ENCODE data around the gene EDN2.

EDN2 gene

DNA sequence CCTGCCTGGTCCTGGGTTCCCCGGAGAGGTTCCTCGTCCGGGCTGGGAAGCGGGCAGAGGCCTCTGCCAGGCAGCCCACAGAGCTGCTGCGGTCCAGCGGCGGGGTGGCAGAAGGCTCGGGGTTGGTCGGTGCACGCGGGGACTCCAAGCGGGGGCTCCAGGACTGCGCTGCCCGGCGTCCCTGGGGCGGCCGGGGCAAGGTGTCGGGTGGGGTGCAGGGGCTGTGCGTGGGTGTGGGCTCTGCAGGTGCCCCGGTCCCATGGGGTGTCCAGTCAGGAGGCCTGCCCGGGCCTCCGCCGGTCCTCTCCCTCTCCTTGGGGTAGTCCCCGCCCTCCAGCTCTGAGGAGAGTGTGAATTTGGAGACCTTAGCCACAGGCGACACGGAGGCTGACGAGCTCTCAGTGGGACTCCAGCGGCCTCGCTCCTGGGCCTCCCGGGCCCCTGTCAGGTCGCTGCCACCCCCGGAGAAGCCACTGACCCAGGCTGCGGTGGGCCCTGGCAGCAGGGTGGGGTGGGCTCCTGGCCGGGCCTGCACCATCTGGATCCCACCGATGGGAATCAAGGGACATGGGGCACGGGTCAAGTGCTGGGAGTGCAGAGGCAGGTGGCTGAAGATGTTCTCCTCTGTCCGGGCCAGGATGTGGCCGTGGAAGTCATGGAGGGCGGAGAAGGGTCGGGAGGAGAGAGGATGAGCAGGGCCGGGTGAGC, 26.2 kb upstream of the EDN2 start:
- H3K9me3 Mint-ChIP-seq: no peaks in the 10 kb centered on the region
- H3K27ac Mint-ChIP-seq: peak overlapping the region; percentile 55
- H3K4me3 Mint-ChIP-seq: no peak overlapping the region
- H3K4me1 Mint-ChIP-seq (ENCODE audit: low read depth): peaks cover 5% of the 10 kb centered on the region
- no peaks in the 10 kb centered on the region for H3K27me3 Mint-ChIP-seq
- H3K36me3 Mint-ChIP-seq (ENCODE audit: low read depth): peaks cover 29% of the 10 kb centered on the region

DNA sequence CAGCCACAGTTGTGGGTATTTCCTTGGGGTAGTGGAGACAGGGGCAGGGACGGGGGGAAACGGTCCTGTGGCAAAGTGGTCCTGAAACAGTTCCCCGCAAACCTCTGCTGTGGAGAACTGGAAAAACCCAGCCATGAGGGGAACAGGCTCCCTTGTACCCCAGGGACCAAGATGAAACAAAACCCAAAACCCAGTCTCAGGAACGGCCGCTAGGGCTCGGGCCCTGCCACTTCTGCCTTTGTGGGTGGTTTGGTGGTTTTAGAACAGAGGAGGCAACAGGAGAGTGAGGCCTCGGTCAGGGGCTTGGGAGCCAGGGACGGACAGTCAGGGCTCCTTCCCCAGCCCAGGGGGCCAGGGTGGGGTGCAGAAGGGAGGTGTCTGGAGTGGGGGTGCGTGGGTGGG, 24.8 kb upstream of the EDN2 start:
- Mint-ChIP-seq H3K27ac (no peak overlapping the region), H3K4me3 (no peak overlapping the region), H3K27me3 (no peaks in the 10 kb centered on the region), H3K9me3 (no peaks in the 10 kb centered on the region), H3K4me1 (ENCODE audit: low read depth) (peaks cover 5% of the 10 kb centered on the region), H3K36me3 (ENCODE audit: low read depth) (peaks cover 24% of the 10 kb centered on the region)

DNA sequence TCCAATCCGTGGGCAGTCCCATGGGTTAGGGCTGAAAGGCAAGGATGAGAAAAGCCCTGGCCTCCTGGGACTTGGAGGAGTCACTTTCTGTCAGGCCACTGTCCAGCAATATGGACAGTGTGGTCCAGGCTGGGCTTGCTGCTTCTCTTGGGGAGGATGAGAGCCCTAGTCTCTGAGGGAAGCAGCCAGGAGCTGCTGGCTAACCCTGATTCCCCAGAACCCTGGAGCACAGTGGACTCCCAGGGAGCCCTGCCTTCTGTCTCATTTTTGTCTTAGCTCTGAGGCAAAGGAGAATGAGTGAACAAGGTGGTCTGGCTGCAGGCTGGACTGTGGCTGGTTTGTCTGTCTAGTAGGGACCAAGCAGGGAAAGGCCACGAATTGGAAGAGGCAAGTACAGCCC, 23.8 kb upstream of the EDN2 start:
- Mint-ChIP-seq H3K36me3 (ENCODE audit: low read depth) (peaks cover 17% of the 10 kb centered on the region), H3K27me3 (no peaks in the 10 kb centered on the region), H3K27ac (no peak overlapping the region), H3K9me3 (no peaks in the 10 kb centered on the region), H3K4me1 (ENCODE audit: low read depth) (peaks cover 5% of the 10 kb centered on the region), H3K4me3 (no peak overlapping the region)

DNA sequence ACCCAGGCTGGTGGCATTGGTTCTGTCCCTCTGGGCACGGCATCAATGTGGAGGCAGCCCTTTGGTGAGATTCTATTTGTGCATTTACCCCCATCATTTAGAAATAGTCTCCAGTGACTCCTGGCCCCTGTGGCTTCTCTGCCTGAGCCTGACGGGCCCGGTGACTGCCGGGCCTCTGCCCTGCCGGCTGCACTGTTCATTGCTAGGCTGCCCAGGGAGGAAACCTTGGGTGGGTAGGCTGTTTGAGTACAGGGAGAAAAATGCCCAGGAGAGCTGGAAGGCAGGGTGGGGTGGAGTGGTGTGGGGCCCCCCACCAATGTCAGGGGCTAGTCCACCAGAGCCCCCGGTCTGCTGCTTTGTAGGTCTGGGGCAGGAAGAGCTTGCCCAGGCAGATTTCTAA, 23.4 kb upstream of the EDN2 start:
- Mint-ChIP-seq H3K4me3 (no peak overlapping the region), H3K4me1 (ENCODE audit: low read depth) (peaks cover 5% of the 10 kb centered on the region), H3K36me3 (ENCODE audit: low read depth) (peaks cover 17% of the 10 kb centered on the region), H3K27ac (no peak overlapping the region), H3K9me3 (no peaks in the 10 kb centered on the region), H3K27me3 (no peaks in the 10 kb centered on the region)

DNA sequence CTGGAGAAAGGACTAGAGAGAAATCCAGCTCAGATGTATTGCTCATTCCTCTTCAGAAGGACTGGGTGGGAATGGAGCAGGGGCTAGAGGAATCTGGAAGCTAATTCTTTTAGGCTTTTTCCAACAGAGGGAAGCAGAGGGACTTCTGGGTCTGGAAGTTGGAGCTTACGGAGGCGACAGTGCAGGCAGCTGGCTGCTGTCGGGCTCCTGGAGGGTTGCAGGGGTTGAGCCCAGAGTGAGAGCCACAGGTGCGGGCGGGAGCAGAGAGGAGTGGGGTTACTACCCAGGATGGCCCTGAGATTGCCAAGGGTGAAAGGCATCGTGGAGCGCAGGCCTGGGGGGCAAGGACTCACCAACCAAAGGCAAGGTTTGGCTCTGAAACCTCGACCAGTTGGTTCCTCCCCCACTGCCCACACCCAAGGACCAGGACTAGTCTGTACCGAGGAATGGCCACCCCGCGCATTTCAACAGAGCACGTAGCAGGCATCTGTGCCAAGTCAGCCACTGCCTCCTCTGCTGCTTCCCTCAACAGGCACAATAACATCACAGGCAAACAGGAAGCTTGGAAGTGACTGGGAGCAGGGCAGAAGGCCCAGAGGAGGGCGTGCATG, 22.7 kb upstream of the EDN2 start:
- peak overlapping the region; percentile 74 for H3K27ac Mint-ChIP-seq
- H3K36me3 Mint-ChIP-seq (ENCODE audit: low read depth): peaks cover 13% of the 10 kb centered on the region
- no peak overlapping the region for H3K4me3 Mint-ChIP-seq
- H3K4me1 Mint-ChIP-seq (ENCODE audit: low read depth): peaks cover 5% of the 10 kb centered on the region
- H3K27me3 Mint-ChIP-seq: no peaks in the 10 kb centered on the region
- H3K9me3 Mint-ChIP-seq: no peaks in the 10 kb centered on the region

DNA sequence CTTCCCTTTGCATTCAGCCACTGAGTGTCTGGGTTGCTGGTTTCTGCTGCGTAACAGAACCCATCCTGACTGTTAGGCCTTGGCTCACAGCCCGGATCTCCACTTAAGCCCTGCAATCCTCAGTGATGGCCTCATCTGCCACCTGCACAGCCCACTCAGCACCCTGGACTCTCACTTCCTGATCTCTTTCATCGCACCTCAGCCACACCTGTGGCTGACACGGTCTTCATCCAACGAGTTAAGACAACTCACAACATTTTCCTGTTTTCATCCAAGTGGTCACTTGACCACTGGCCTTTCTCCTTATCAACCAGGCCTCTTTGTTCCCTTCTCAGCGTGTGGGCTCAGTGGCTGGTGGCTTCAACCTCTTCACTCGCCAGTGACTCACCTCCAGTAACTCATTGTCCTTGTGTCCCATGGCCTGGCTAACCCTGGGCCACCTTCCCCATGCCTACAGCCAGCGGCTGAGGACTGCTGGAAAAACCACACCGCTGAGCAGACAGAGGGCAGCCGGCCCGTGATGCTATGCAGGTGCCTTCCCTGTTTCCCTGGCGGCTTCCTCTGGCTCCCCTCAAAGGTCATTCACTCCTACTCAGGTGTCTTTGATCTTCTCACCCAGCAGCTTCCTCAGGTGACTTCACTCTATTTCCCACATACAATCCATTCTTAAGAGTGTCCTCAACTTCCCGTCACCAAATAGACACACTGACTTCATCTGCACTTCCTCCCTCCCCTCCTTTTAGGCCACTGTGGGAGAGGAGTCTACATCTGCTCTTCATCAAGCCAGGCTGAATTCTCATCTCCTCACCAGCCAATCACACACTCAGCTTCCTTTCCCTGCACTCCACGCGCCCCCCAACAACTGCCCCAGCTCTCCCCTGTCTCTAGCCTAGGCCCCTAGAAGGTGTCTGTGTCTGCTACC, 19.9 kb upstream of the EDN2 start:
- no peaks in the 10 kb centered on the region for H3K9me3 Mint-ChIP-seq
- H3K27ac Mint-ChIP-seq: no peak overlapping the region
- no peak overlapping the region for H3K4me3 Mint-ChIP-seq
- no peaks in the 10 kb centered on the region for H3K4me1 Mint-ChIP-seq (ENCODE audit: low read depth)
- H3K36me3 Mint-ChIP-seq (ENCODE audit: low read depth): no peaks in the 10 kb centered on the region
- no peaks in the 10 kb centered on the region for H3K27me3 Mint-ChIP-seq

DNA sequence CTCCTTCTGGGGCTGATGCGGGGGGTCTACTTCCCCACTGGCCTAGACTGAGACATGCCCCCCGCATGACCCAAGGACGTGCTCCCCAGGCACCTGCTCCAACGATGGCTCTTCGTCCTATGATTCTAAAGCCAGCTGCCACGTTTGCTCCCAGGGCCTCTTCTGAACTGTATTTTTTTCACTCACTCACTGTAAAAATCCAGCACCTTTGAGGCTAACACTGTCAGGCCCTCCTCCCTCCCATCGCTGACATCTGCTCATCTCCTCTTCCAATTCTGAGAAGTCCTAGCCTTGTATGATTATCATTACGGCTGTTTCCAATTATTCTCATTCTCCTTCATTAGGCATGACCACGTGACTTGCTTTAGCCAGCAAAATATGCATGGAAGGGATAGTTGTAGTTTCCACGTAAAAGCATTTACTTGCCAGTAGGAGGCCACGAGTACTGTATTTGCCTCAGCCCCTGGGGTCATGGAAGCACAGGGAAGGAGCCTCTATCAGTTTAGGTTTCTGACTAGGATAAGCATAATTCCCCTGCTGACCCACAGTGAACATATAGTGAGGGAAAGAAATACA, 19.1 kb upstream of the EDN2 start:
- H3K4me3 Mint-ChIP-seq: no peak overlapping the region
- H3K27ac Mint-ChIP-seq: no peak overlapping the region
- no peaks in the 10 kb centered on the region for H3K4me1 Mint-ChIP-seq (ENCODE audit: low read depth)
- H3K36me3 Mint-ChIP-seq (ENCODE audit: low read depth): no peaks in the 10 kb centered on the region
- no peaks in the 10 kb centered on the region for H3K27me3 Mint-ChIP-seq
- no peaks in the 10 kb centered on the region for H3K9me3 Mint-ChIP-seq

DNA sequence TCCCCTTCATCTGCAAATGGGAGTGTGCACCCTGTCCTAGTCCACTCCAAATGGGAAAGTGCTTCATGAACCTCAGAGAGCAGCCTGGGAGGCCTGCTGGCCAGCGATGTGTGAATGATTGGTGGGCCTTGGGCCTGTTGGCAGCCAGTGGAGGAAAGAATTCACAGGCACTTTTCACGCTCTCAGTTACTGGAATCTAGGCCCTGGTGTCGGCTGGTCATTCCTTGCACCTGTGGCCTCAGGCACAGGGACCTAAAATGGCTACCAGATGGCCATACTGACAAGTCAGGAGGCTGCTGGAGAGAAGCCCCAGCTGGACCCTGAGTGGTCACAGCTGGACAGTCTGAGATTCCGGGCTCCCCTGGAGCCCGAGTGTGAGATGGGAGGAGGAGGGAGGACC, 18.4 kb upstream of the EDN2 start:
- no peaks in the 10 kb centered on the region for H3K36me3 Mint-ChIP-seq (ENCODE audit: low read depth)
- H3K27ac Mint-ChIP-seq: no peak overlapping the region
- H3K27me3 Mint-ChIP-seq: no peaks in the 10 kb centered on the region
- no peaks in the 10 kb centered on the region for H3K4me1 Mint-ChIP-seq (ENCODE audit: low read depth)
- no peaks in the 10 kb centered on the region for H3K9me3 Mint-ChIP-seq
- no peak overlapping the region for H3K4me3 Mint-ChIP-seq

DNA sequence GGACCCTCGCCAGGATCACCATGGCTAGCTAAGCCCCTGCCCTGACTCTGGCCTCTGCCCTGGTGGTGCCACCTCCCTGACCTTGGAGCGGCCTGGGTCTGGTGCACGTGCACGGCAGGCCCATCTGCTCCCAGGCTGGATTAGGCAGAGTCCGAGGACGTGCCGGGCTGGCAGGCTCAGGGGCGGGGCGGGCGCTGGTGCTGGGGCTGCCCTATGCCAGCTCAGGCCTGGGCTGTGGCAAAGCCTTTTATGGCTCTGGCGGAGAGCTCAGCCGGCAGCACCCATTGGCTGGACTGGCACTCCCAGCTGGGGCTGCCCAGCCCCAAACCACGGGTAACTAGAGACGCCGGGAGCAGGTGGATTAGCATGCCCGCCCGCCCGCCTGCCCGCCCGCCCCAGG, 17.1 kb upstream of the EDN2 start:
- Mint-ChIP-seq H3K4me3 (no peak overlapping the region), H3K9me3 (no peaks in the 10 kb centered on the region), H3K27ac (no peak overlapping the region), H3K4me1 (ENCODE audit: low read depth) (no peaks in the 10 kb centered on the region), H3K27me3 (peaks cover 7% of the 10 kb centered on the region), H3K36me3 (ENCODE audit: low read depth) (no peaks in the 10 kb centered on the region)

DNA sequence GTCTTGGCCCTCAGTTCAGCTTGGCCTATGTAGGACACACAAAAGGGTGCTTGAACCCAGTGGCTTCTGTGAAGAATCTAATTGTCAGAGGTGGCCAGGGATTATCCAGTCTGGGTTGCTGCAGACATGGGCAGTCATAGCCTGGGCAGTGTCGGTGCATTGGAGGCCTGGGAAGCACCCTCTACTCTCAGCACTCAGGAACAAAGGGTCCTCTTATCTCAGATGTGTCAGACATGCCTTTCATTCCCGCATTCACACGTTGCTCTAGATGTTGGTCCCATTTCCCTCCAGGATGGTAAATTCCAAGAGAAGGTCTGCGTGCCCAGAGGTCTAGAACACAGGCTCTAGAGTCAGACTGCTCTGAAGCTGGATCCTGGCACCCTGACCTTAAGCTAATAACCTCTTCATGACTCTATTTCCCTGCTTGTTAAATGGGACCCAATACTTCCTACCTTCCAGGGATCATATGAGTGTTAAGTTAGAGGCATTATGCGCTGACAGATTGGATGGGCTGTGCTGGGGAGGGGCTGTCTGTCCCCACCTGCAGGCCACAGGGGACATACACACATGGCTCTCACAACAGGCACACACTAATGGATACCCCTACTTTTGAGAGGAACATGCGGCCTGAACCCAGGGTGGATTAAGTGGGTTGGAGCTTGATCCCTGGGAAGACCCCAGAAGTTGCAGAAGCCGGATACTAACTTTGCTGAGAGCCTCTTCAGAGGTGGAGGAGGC, 16.5 kb upstream of the EDN2 start:
- Mint-ChIP-seq H3K27ac (no peak overlapping the region), H3K4me3 (no peak overlapping the region), H3K9me3 (no peaks in the 10 kb centered on the region), H3K36me3 (ENCODE audit: low read depth) (no peaks in the 10 kb centered on the region), H3K4me1 (ENCODE audit: low read depth) (no peaks in the 10 kb centered on the region), H3K27me3 (peaks cover 7% of the 10 kb centered on the region)

DNA sequence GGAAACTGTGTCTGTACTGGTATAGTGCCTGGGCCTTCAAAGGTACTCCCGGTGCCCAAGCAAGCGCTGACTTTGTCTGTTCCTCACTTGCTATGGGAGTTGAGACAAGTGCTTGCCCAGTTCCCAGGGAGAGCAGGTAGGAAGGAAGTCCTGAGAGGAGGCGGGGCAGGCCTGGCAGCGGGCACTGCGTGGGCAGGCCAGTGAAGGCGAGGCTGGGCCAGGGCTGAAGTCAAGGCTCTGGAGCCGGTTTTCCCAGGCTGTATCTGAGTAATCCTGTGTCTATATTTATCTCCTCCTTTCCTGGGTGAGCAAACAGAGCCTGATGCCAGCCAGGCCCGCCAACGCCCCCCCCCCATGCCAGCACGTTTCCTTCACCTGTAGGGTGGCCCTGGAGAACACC, 15.9 kb upstream of the EDN2 start:
- Mint-ChIP-seq H3K9me3 (no peaks in the 10 kb centered on the region), H3K4me3 (no peak overlapping the region), H3K27ac (no peak overlapping the region), H3K36me3 (ENCODE audit: low read depth) (no peaks in the 10 kb centered on the region), H3K4me1 (ENCODE audit: low read depth) (peaks cover 4% of the 10 kb centered on the region), H3K27me3 (peaks cover 12% of the 10 kb centered on the region)

DNA sequence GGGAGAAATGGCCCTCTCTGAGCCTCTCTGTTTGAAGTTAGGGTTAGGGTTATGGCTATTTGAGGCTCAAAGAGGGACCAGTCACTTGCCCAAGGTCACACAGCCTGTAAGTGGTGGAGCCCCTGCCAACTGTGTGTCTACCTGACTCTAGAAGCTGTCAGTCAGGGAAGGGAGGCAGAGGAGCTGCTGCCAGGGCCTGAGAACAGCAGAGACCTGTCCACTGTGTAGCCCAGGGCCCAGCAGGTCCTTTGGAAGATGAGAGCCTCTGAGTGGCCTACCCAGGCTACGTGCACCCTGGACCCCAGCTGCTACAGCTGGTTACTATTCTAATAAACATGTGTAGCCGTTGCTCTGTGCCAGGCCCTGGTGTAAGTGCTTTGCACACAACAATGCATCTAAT, 15.1 kb upstream of the EDN2 start:
- no peaks in the 10 kb centered on the region for H3K36me3 Mint-ChIP-seq (ENCODE audit: low read depth)
- H3K4me3 Mint-ChIP-seq: no peak overlapping the region
- no peak overlapping the region for H3K27ac Mint-ChIP-seq
- peaks cover 4% of the 10 kb centered on the region for H3K4me1 Mint-ChIP-seq (ENCODE audit: low read depth)
- H3K27me3 Mint-ChIP-seq: peaks cover 20% of the 10 kb centered on the region
- no peaks in the 10 kb centered on the region for H3K9me3 Mint-ChIP-seq

DNA sequence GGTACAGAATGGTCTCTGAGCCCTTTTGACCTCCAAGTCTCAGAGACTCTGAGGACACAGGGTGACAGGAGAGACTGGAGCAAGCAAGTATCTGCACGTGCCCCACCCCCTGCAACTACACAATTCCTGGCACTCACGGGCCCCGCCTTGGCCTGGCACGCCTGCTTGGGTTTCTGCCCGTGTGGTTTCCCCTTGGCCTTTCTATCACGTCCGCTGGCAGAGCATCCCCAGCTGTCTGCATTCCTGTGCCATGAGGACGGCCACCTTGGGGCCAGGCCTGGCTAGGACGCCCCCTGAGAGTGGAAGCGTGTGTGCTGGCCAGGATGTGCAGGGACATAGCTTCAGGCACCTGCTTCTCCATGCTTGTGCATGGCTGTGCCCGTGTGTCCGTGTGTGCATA, 14.3 kb upstream of the EDN2 start:
- peaks cover 21% of the 10 kb centered on the region for H3K27me3 Mint-ChIP-seq
- H3K27ac Mint-ChIP-seq: no peak overlapping the region
- no peak overlapping the region for H3K4me3 Mint-ChIP-seq
- no peaks in the 10 kb centered on the region for H3K36me3 Mint-ChIP-seq (ENCODE audit: low read depth)
- peaks cover 4% of the 10 kb centered on the region for H3K4me1 Mint-ChIP-seq (ENCODE audit: low read depth)
- no peaks in the 10 kb centered on the region for H3K9me3 Mint-ChIP-seq

DNA sequence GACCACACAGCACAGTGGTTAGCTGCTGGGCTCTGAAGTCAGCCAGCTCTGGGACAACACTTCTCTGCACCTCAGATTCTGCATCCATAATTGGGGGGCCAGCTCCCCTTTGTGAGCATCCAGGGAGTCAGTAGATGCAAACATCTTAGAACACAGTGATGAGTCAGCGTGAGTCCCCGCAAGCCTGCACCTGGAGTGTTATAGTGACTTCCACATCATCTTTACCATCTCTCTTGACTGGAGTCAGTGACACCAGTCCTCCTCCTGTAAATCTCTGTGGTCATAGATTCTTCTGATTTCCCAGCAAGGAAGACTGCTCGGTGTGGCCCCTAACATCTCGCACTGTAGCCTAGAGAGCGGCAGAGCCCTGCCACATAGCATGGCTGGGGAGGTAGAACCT, 13.9 kb upstream of the EDN2 start:
- no peak overlapping the region for H3K27ac Mint-ChIP-seq
- H3K27me3 Mint-ChIP-seq: peaks cover 21% of the 10 kb centered on the region
- H3K4me1 Mint-ChIP-seq (ENCODE audit: low read depth): peaks cover 4% of the 10 kb centered on the region
- H3K4me3 Mint-ChIP-seq: no peak overlapping the region
- no peaks in the 10 kb centered on the region for H3K36me3 Mint-ChIP-seq (ENCODE audit: low read depth)
- H3K9me3 Mint-ChIP-seq: no peaks in the 10 kb centered on the region
